PFSK-1 (cell line): ENCODE measurements around the gene ARF1.

Source experiments
- FOXP2 ChIP-seq: optimal IDR thresholded peaks from 2 replicates; pipeline ENCODE3; 2011; ENCODE audit warnings: borderline replicate concordance, control low read depth, inconsistent platforms; ENCODE audit not compliant: insufficient read depth; ENCODE audit errors: extremely low read length, extremely low read depth
- POLR2AphosphoS5 ChIP-seq: IDR thresholded peaks from 2 replicates; pipeline ENCODE4 v1.6.1; 2012; ENCODE audit warnings: low read depth, mild to moderate bottlenecking, control low read depth, low read length, moderate library complexity
- REST ChIP-seq, 2 experiments: IDR thresholded peaks; 2 replicates each; pipeline versions ENCODE4 v1.6.1 to v1.8.0; 2011 to 2012; ENCODE audit warnings: low read depth in 2 of 2, low read length in 2 of 2, control low read depth in 1 of 2, inconsistent platforms in 1 of 2, mild to moderate bottlenecking in 1 of 2, moderate library complexity in 1 of 2; ENCODE audit not compliant: insufficient read depth in 1 of 2
- SIN3A ChIP-seq: IDR thresholded peaks from 2 replicates; pipeline ENCODE4 v1.6.1; 2012; ENCODE audit warnings: mild to moderate bottlenecking, low read length, moderate library complexity, borderline replicate concordance; ENCODE audit not compliant: insufficient read depth
- TAF1 ChIP-seq: IDR thresholded peaks from 2 replicates; pipeline ENCODE4 v1.6.1; 2012; ENCODE audit warnings: low read length, control low read depth, borderline replicate concordance; ENCODE audit not compliant: insufficient read depth

Gene ARF1

DNA sequence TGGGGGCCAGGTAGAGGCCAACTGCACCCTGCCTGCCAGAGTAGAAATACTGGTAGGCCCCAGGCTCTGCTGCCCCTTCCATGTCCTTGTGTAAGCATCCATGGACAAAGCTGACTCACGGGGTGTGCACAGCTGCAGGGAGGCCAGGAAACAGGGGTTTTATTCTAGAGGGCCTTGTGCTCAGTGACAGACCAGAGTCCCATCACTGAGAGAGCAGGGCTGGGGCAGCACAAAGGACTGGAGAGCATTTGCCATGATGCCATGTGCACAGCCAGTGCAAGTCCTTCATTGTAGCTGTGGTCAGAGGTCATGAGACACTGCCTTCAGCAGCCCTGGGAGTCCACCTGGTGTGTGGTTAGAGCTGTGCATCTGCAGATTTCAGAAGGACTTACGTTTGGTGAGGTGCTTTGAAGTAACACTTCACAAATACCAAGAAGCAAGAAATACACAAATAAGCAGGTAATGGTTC is 8.1 kb downstream of the ARF1 start:
- TF ChIP-seq REST (IDR thresholded peaks at IDR 0.05; ENCODE audit: insufficient read depth in 1 of 2, low read depth in 2 of 2, low read length in 2 of 2) (no peak), POLR2AphosphoS5 (no peak), TAF1 (no peak), SIN3A (no peak), FOXP2 (no peak)

GRCh38 chr1:228091084-228091483 is 8.6 kb downstream of the ARF1 start:
- TF ChIP-seq REST (IDR thresholded peaks at IDR 0.05; ENCODE audit: insufficient read depth in 1 of 2, low read depth in 2 of 2, low read length in 2 of 2) (no peak), FOXP2 (no peak), TAF1 (no peak), POLR2AphosphoS5 (no peak), SIN3A (no peak)

- TF ChIP-seq TAF1: no peak
Observed at GRCh38 chr1:228092342-228093049, 10.0 kb downstream of the ARF1 start.

DNA sequence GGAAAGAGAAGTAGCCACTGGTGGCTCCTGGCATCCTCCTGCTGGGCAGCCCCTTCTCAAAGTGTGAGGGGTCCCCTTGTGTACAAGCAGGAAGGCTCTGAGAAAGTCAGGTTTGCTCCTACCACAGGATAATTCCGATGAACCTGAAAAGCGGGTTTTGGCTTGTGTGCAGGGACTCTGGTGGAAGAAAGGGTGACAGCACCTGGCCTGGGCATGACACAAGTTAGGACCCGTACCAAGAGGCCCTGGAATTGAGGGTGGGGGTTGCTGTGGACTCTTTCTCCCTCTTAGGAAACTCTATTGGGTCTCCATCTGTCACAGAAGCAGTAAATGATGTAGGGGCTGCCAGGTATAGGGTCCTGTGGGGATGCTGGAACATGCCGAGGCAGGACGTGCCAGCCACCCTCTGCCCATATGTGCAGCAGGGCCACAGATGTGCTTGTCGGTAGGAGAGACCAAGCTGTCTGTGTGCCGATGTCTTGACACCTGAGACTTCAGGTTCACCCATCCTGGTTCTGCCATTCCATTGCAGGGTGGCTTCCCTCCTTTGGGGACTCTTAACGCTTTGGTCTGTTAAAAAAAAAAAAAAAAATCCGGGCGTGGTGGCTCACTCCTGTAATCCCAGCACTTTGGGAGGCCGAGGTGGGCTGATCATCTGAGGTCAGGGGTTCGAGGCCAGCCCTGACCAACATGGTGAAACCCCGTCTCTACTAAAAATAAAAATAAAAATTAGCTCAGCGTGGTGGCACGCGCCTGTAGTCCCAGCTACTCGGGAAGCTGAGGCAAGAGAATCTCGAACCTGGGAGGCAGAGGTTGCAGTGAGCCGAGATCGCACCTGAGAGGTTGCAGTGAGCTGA is 10.8 kb downstream of the ARF1 start:
- TF ChIP-seq SIN3A (no peak), FOXP2 (no peak), REST (IDR thresholded peaks at IDR 0.05; ENCODE audit: insufficient read depth in 1 of 2, low read depth in 2 of 2, low read length in 2 of 2) (no peak), TAF1 (no peak)

GRCh38 chr1:228094432-228095016 is 12.0 kb downstream of the ARF1 start:
- TF ChIP-seq FOXP2: no peak
- no peak for TF ChIP-seq REST (IDR thresholded peaks at IDR 0.05; ENCODE audit: insufficient read depth in 1 of 2, low read depth in 2 of 2, low read length in 2 of 2)
- no peak for TF ChIP-seq POLR2AphosphoS5
